ENCODE data around the gene TNRC6A. TPM values are rescaled to one million over a fixed set of nuclear protein-coding genes. Genes with fewer than 3 reads are reported as not detected.
"Not testable (repeated sequence)": the region's sequence is repeated elsewhere in the genome, so short reads cannot be mapped to it uniquely, and the experiment has no call there.

The TNRC6A gene
- total RNA-seq, 1 donor from 2014 or later, result 46.5 TPM

- Histone ChIP-seq H3K9me3 (no peaks in the 10 kb centered on the region), H3K36me3 (no peaks in the 10 kb centered on the region), H3K27ac (no peak overlapping the region), H3K27me3 (no peaks in the 10 kb centered on the region), H3K4me1 (no peaks in the 10 kb centered on the region), H3K4me3 (no peak overlapping the region)
- DNase-seq, result no peak
- intact Hi-C loops (cut with DNase I), result no loop called here
- ATAC-seq, result no peak
- TF ChIP-seq CTCF (IDR thresholded peaks at IDR 0.05), result no peak
These were observed 123.8 kb downstream of the TNRC6A start for GRCh38 chr16:24853169-24853824.

GRCh38 chr16:24853830-24854229 lies 124.4 kb downstream of the TNRC6A start:
- H3K4me3 ChIP-seq, result no peak overlapping the region
- DNase-seq (no peak), ATAC-seq (no peak)
- intact Hi-C loops (cut with DNase I), result no loop called here
- H3K36me3 ChIP-seq, result no peaks in the 10 kb centered on the region
- no peak overlapping the region for H3K27ac ChIP-seq
- no peaks in the 10 kb centered on the region for H3K9me3 ChIP-seq
- no peaks in the 10 kb centered on the region for H3K4me1 ChIP-seq
- TF ChIP-seq CTCF (IDR thresholded peaks at IDR 0.05), result no peak
- H3K27me3 ChIP-seq, result no peaks in the 10 kb centered on the region

GRCh38 chr16:24854607-24855171 lies 125.2 kb downstream of the TNRC6A start:
- Histone ChIP-seq H3K36me3 (no peaks in the 10 kb centered on the region), H3K4me1 (no peaks in the 10 kb centered on the region), H3K4me3 (no peak overlapping the region), H3K27ac (no peak overlapping the region), H3K9me3 (no peaks in the 10 kb centered on the region), H3K27me3 (no peaks in the 10 kb centered on the region)
- no peak for TF ChIP-seq CTCF (IDR thresholded peaks at IDR 0.05)
- ATAC-seq, result no peak
- DNase-seq, result no peak
- intact Hi-C loops (cut with DNase I), result no loop called here

GRCh38 chr16:24855678-24856077 lies 126.2 kb downstream of the TNRC6A start:
- Histone ChIP-seq H3K4me3 (no peak overlapping the region), H3K27ac (no peak overlapping the region), H3K36me3 (no peaks in the 10 kb centered on the region), H3K4me1 (no peaks in the 10 kb centered on the region), H3K9me3 (no peaks in the 10 kb centered on the region), H3K27me3 (no peaks in the 10 kb centered on the region)
- TF ChIP-seq CTCF (IDR thresholded peaks at IDR 0.05), result no peak
- intact Hi-C loops (cut with DNase I), result no loop called here
- DNase-seq (no peak), ATAC-seq (no peak)

- DNase-seq; intact Hi-C loops (cut with DNase I); ATAC-seq; H3K27ac ChIP-seq; H3K4me1 ChIP-seq; H3K9me3 ChIP-seq; H3K4me3 ChIP-seq; H3K27me3 ChIP-seq; H3K36me3 ChIP-seq: not testable (repeated sequence)
These were observed 127.4 kb downstream of the TNRC6A start for GRCh38 chr16:24856871-24857270.

- no peaks in the 10 kb centered on the region for H3K36me3 ChIP-seq
- H3K4me3 ChIP-seq, result no peak overlapping the region
- H3K4me1 ChIP-seq, result no peaks in the 10 kb centered on the region
- no peaks in the 10 kb centered on the region for H3K27me3 ChIP-seq
- no peak for TF ChIP-seq CTCF (IDR thresholded peaks at IDR 0.05)
- no peak overlapping the region for H3K27ac ChIP-seq
- ATAC-seq, result peak; percentile 65
- DNase-seq, result peak; percentile 70
- no peaks in the 10 kb centered on the region for H3K9me3 ChIP-seq
- intact Hi-C loops (cut with DNase I), result no loop called here
These were observed 129.0 kb downstream of the TNRC6A start for GRCh38 chr16:24858219-24859041.
